Measurements from ENCODE around the gene PRSS48.
"Not testable (repeated sequence)": the region's sequence is repeated elsewhere in the genome, so short reads cannot be mapped to it uniquely, and the experiment has no call there.

The PRSS48 gene, protein sequence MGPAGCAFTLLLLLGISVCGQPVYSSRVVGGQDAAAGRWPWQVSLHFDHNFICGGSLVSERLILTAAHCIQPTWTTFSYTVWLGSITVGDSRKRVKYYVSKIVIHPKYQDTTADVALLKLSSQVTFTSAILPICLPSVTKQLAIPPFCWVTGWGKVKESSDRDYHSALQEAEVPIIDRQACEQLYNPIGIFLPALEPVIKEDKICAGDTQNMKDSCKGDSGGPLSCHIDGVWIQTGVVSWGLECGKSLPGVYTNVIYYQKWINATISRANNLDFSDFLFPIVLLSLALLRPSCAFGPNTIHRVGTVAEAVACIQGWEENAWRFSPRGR

DNA sequence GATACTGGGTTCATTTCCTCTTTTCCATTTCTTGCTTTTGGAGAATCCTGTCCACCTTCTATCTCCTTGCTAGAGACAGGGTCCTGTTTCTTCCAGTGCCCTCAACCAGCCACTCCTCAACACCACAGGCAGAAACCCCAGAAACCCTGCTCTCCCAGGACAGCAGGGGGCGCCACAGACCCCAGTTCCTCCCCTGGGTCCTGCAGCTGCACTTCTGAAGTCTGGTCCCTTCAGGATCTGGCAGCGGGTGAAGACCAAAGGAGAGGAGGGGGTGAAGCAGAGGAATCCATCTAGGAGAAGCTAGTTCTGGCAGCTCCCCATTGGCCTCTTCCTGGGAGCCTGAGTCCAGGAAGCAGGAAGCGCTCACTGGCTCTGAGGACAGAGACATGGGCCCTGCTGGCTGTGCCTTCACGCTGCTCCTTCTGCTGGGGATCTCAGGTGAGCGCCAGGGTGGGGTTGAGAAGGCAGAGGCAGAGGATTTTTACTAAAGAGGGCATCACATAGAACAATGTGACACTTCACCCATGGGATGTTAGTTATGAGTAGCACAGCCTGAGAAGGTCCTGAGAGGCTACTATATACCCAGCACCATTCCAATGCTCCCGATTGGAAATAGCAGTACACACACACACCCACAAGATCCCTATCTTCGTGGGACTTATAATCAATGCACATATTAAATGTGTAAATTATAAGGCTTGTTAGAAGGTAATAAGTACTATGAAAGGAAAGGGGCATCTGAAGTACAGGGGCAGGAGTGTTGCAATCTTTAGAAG is at the start of gene PRSS48:
Gene PRSS48, plus strand, starts transcription at position 375 of the 776 bp plus-strand sequence. Its CDS starts 12 bp downstream, at position 387.
- DNase-seq, result peak; percentile 57 to 65

DNA sequence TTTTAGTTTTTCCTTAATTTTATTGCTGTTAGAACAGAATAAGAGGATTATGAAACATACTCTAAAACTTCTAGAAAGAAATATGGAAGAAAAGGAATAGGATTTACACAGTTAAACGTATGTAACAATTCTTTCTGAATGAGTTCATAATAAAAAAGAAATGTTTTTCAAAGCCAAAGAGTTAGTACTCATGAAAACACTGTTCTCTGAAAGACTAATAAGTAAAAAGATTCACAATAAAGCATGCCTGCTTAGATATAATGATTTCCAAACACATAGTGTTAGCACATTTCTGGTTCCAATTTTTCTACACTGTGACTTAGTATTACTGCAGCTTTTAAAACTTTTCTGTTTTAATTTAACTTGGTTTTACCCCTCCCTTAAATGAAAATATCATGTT is 49.8 kb upstream of the PRSS48 start:
- no peak for DNase-seq

DNA sequence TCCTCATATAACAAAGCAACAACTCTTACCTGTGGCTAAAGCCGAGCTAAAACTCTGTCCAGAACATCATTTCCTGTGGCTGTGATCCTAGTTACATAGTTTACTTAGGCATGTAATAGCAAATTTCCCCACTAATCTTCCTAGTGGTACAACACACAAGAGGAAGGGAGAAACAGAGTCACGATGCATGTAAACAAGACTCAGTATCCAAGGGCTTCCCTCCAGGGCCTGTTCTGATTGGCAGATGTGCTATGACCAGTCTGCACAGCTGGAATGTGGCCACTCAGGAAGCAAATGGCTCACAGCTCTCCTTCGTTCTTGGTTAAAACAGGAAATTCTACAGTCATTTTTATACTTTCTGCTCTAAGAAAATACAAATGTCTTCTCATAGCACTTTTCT is 49.2 kb upstream of the PRSS48 start:
- no peak for DNase-seq

DNA sequence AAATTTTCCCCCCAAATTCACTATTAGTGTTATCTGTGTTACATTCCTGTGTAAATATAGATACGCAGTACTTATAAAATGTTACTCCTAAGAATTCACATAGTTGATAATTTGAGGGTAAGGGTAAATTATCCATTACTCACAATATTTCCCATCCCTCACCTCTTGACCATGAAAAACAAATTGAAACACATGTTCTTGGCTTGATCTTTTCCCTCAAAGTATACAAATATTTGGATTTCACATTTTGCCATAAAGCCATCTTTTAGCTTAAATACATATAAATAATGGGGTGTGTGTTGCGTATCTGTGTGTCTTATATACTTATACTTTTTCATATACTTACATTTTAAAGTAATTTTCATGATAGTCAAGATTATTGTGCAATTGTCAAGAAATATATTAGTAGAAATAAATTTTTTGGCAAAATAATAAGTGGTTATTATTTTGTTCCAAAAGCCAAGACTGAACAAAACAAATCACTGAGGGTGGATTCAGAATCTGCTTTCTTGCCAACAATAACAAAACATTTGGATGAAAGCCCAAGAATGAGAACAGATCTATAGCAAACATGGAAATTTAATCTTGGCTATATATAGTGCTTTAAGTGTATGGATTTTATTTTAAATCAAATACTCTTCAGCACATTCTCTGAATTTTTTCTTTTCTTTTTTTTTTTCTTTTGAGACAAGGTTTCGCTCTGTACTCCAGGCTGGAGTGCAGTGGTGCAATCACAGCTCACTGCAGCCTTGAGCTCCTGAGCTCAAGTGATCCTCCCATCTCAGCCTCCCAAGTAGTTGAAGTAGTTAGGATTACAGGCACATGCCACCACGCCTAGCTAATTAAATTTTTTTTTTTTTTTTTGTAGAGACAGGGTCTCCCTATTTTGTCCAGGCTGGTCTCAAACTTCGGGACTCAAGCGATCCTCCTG is 48.5 kb upstream of the PRSS48 start:
- no peak for DNase-seq

DNA sequence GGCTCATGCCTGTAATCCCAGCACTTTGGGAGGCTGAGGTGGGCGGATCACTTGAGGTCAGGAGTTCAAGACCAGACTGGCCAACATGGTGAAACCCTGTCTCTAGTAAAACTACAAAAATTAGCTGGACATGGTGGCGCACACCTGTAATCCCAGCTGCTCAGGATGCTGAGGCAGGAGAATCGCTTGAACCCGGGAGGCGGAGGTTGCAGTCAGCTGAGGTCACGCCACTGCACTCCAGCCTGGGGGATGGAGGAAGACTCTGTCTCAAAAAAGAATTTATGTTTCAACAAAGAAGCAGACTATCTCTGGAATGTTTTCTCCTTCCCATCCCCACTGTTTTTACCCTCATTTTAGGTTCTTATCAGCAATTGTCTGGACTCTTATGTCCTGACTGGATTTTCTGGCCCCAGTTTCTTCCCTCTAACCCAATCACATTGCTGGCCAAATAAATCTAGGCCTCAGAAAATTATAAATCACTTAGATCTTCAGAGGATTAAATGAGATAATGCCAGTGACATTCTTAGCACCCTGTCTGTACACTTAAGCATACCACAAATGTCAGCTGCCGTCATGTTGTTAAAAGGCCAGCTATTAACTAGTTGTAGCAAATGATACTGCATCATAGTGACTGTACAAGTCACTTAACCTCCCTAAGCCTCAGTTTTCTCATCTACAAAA is 44.9 kb upstream of the PRSS48 start:
- DNase-seq, result no peak

DNA sequence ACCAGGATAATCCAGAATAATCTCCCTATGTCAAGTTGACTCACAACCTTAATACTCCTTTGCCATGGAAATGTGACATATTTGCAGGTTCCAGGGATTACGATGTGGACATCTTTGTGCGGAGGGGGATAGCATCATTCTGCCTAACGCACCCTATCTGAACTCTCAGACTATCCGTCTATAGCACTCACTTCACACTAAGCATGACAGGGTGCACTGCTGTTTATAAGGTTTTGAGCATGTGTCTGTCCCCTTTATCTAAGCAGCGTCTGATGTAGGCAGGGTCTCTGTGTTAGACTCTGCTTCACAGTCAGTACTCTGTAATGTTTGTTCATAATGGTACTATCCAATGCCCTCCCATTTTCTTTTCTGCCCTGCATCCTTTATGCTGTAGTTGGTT is 43.4 kb upstream of the PRSS48 start:
- no peak for DNase-seq

DNA sequence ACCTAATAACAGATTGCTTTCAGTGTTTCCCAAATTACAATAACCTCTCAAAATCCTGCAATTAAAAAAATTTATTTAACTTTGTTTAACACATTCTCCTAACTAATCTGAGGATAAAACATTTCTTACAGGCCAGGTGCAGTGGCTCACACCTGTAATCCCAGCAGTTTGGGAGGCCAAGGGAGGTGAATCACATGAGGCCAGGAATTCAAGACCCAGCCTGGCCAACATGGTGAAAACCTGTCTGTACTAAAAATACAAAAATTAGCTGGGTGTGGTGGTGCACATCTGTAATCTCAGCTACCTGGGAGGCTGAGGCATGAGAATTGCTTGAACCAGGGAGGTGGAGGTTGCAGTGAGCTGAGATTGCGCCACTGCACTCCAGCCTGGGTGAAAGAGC is 41.6 kb upstream of the PRSS48 start:
- not testable (repeated sequence) for DNase-seq

DNA sequence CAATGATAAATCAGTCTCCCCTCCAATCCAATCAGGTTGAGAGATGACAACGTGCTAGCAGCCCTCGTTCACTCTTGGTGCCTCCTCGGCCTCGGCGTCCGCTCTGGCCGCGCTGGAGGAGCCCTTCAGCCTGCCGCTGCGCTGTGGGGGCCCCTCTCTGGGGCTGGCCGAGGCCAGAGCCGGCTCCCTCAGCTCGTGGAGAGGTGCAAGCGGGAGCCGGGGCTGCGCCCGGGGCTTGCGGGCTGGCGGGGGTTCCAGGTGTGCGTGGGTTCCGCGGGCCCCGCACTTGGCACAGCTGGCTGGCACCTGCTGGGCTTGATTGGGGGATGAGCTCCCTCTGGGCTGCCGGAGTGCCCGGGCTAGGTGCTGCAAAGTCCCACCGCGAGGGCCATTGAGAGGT is 40.9 kb upstream of the PRSS48 start:
- DNase-seq, result no peak

DNA sequence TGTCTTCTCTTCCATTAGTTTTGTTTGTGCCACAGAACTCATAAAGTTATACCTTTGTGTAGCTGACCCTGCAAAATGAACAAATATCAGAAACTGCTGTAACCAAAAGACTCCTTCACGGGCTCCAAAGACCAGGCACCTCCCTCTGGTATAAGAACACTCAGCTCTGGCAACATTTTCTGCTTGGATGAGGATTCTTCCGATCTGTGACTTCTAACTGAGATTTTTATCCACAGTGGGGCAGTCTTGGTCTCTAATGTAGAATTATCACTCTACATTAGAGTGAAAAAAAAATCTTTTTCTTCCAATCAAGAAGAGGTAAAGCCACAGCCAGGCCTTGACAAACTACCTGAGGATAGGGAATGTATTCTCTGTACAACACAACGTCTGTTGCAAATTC is 38.5 kb upstream of the PRSS48 start:
- DNase-seq, result no peak

DNA sequence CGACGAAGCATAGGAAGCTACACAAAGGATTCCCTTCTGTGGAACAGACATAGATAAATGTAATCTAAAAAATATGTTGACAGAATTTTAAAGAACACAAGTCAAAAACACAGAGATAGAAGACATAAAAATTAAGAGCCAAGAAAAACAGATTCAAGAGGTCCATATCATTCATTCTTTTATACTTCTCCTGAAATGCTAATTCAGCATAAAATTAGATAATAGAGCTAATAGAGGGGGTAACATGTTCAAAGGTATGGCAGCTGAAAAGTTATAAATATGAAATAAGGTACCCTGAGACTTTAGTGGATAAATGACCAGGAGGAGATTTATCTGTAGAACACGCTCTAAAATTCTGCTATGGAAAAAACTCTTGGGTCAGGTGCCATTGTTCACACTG is 37.4 kb upstream of the PRSS48 start:
- no peak for DNase-seq

DNA sequence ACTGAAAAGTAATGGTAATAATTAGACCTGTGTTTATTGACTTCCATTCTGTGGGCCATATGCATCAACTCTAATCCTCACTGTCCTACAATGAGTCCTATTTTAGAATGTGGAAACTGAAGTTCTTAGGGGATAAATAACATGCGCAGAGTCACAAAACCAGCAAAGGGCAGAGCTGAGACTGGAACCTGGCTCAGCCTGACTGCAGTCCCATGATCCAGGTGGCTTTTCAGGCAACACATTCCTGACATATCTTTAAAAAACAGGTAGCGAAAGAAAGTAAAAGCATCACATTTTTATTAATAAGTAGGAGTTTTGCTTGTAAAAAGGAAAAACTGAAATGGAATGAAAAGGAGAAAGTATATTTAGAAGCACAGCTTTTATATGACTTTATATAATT is 34.7 kb upstream of the PRSS48 start:
- no peak for DNase-seq

DNA sequence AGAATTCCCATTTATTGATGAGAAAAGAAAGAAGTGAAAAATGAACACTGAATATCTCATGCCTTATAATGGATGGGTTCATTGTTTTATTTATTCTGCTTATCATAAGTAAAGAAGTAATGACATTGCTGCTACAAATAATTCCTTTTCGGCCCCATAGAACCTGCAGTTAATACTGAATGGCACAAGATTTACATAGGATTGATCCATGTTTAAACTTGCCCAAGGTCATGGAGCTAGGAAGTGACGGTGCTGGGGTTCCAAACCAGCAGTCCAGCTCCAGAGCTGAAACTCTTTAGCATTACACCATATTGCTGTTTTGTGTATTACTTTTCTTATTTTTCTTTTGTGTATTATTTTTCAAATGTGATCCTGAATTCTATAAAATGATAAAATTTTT is 30.2 kb upstream of the PRSS48 start:
- DNase-seq, result no peak

DNA sequence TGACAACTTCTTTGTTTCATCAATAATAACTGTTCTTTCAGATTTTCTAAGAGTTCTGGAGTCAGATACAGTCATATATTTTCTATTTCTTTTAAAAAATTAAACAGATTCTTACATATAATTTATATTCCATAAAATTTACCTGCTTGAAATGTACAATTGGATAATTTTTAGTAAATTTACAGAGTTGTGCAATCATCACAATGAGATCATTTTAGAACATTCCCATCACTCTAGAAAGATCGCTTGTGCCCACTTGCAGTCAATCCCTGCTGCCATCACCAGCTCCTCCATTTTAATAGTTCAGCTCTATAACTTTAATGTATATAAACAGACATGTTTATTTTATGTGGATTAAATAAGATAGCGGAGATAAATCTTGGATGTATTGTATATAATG is 29.6 kb upstream of the PRSS48 start:
- no peak for DNase-seq

DNA sequence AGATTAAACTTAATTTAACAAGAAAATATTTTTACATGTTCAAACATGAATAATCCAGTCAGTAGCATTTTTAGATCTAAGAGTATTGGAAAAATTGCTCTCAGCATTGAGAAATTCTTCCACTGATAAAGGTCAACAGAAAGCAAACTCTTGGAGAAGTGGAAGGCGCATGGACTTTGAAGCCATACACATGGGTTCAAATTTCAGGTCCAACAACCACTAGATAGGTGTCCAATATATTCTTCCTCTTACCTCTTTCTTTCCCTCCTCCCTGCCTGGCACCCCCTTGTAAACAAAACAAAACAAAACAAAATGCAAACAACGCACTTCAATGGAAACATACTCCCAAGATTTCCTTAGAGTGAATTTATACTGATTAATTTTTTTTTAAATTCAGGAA is 28.4 kb upstream of the PRSS48 start:
- no peak for DNase-seq

DNA sequence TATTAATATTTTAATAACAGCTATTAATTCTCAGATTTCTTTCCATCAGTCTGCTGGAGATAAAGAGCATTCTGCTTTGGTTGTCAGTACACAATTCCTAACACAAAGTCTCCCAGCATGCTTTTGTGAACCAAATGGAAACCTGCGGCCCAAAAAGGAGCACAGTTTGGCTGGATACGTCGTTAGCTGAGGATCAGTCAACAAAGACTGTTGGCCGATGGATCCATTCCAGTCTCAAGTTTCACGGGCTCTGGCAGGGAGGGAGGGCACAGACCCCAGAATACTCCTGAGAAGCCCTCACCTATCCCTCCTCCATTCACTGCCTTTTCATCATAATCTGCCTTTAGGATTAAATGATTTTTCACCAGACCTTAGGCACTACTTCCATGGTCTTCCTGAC is 26.3 kb upstream of the PRSS48 start:
- no peak for DNase-seq

DNA sequence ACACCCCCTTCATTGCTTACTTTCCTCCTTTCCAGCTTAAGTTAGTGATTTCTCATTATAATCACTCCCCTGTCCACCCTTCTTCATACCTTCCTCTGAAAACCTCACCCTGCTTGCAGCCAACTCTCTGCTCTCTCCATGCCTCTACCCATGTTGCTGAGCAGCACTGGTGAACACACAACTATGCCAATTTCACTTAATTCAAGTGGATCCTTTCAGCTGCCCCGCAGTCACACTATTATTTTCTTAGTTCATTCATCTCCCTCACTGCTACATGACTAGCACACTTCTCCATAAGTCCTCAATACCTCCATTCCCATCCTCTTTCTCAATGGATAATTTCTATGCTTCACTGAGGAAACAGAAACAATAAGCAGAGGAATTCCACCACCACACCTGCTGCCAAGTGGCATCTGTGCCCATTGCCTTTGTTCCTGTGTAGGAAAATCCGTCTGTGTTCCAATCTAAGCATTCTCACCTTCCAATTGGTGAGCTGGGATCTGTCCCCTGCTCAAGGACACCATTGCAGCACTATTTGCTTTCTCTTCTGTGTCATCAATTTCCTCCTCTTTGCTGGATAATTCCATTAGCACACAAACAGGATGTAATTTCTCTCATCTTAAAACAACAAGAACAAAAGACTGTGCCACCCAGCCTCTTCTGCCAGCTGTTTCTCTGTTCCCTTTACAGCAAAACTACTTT is 25.2 kb upstream of the PRSS48 start:
- no peak for DNase-seq

DNA sequence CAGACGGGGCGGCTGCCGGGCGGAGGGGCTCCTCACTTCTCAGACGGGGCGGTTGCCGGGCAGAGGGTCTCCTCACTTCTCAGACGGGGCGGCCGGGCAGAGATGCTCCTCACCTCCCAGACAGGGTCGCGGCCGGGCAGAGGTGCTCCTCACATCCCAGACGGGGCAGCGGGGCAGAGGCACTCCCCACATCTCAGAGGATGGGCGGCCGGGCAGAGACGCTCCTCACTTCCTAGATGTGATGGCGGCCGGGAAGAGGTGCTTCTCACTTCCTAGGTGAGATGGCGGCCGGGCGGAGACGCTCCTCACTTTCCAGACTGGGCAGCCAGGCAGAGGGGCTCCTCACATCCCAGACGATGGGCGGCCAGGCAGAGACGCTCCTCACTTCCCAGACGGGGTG is 21.7 kb upstream of the PRSS48 start:
- DNase-seq, result not testable (repeated sequence)

DNA sequence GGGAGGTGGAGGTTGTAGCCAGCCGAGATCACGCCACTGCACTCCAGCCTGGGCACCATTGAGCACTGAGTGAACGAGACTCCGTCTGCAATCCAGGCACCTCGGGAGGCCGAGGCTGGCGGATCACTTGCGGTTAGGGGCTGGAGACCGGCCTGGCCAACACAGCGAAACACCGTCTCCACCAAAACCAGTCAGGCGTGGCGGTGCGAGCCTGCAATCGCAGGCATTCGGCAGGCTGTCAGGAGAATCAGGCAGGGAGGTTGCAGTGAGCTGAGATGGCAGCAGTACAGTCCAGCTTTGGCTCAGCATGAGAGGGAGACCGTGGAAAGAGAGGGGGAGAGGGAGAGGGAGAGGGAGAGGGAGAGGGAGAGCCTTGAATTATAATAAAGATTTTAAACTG is 21.3 kb upstream of the PRSS48 start:
- not testable (repeated sequence) for DNase-seq

DNA sequence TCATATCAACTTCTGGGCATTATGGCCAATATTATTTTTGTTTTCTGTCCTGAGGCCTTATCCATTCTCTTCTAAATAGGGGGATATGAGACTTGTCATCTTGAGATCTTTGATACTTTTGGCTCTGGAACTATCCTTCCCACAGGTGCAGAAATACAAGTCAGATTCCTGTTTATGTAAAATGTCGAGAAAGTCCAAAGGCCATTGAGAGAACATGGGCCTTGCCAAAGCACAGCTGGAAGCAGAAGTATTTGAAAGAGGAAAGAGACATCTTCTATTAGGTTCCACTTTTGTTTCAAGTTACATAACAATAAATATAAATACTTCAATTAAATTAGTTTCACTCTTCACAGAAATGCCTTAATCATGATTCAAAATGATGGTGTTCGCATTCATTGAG is 20.8 kb upstream of the PRSS48 start:
- DNase-seq, result no peak

DNA sequence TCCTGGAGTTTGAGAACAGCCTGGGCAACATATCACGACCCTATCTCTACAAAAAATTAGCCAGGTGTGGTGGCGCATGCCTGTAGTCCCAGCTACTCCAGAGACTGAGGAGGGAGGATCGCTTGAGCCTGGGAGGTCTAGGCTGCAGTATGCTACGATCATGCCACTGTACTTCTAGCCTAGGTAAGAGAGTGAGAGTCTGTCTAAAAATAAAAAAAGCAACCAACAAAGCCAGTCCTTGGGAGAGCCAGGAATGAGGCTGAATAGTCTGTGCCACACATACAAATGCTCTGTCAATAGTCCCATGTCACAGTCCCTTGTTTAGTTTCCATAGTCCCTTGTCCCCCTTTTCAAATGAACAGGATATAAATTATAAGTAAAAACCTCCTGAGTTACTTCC is 19.3 kb upstream of the PRSS48 start:
- no peak for DNase-seq

DNA sequence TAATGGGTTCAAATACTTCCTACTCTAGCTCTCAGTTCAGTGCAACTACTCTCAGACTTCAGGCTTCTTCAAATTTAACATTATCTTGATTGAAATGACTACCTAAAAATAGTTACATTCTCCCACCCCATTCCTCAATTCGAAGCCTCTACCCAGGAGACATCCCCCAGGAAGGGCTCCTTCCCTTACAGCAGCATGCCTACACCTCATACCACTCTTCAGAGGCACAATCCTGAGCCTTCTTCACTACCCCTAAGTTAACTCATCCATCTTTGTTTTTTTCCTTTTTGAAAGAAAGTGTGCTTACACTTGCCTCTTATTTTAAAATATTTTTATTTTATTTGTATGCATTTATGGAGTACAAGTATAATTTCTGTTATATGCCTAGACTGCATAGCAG is 17.2 kb upstream of the PRSS48 start:
- no peak for DNase-seq

DNA sequence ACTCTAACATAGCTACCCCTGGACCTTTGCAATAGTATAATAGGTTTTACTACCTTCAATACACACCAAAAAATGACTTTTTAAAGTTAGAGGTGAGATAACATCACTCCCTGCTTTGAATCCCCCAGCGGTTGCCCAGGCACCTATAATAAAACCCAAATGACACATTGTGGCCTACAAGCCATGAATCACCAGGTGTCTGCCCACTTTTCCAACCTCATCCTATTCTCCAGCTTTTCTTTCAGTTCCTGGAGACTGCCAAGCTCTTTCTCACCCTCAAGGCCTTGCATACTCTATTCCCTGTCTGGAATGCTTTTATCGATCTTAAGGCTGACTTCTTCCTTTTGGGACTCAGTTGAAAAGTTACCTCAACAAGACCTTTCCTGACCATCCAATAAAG is 16.4 kb upstream of the PRSS48 start:
- DNase-seq, result no peak
